HEK293 (cell line): ENCODE results near the gene IL1RAPL1.

ENCODE experiments used
- CTCF ChIA-PET: fragments of 350-600 bp; formaldehyde crosslinking; extraction: SDS; loops from one replicate; lab custom pipeline; 2021; ENCODE audit warnings: antibody characterized with exemption; lab: Yijun Ruan, JAX
- POLR2A ChIA-PET: fragments of 300-600 bp; formaldehyde crosslinking; extraction: SDS; loops from one replicate; lab custom pipeline; 2020; ENCODE audit warnings: antibody characterized with exemption, inconsistent platforms; lab: Yijun Ruan, JAX
- H3K27ac ChIP-seq: fragments of 200-500 bp; sonication (Bioruptor generic); 2 replicates; pipeline ENCODE4 v1.5.1; 2014; ENCODE audit warnings: low read depth, low read length, control low read depth, inconsistent platforms; ENCODE audit errors: extremely low read depth
- H3K36me3 ChIP-seq, 2 experiments: fragments of 200-500 bp in 1 of 2; sonication (Bioruptor generic) in 1 of 2; 1 replicate in 1 of 2; 2 replicates in 1 of 2; pipeline ENCODE4 v1.5.1; 2014 to 2017; ENCODE audit warnings: inconsistent platforms in 2 of 2, low read length in 2 of 2; ENCODE audit not compliant: control insufficient read depth in 2 of 2, insufficient read depth in 1 of 2
- H3K4me1 ChIP-seq: fragments of 200-500 bp; sonication (Bioruptor generic); 2 replicates; pipeline ENCODE4 v1.5.1; 2014; ENCODE audit warnings: mild to moderate bottlenecking, low read length, inconsistent platforms; ENCODE audit not compliant: control insufficient read depth, insufficient read depth
- H3K4me3 ChIP-seq: 2 replicates; pipeline ENCODE4 v1.5.1; 2011; ENCODE audit warnings: low read depth, mild to moderate bottlenecking, control low read depth, low read length, moderate library complexity
- H3K9me3 ChIP-seq: fragments of 200-500 bp; sonication (Bioruptor generic); 2 replicates; pipeline ENCODE4 v1.5.1; 2014; ENCODE audit warnings: low read depth, low read length, inconsistent platforms; ENCODE audit not compliant: control insufficient read depth, insufficient read depth
- GFI1B ChIP-seq: fragments of 450-650 bp; formaldehyde crosslinking; IDR thresholded peaks from 2 replicates; pipeline ENCODE4 v1.5.1; 2016; ENCODE audit warnings: missing biosample characterization, missing genetic modification characterization
- GLI4 ChIP-seq: fragments of 450-650 bp; formaldehyde crosslinking; IDR thresholded peaks from 2 replicates; pipeline ENCODE4 v1.5.1; 2016; ENCODE audit warnings: missing biosample characterization, missing genetic modification characterization
- INSM2 ChIP-seq: fragments of 450-650 bp; formaldehyde crosslinking; IDR thresholded peaks from 2 replicates; pipeline ENCODE4 v1.5.1; 2016; ENCODE audit warnings: missing biosample characterization, missing genetic modification characterization
- KLF10 ChIP-seq: fragments of 450-650 bp; IDR thresholded peaks from 2 replicates; pipeline ENCODE4 v1.5.1; 2018; ENCODE audit warnings: missing biosample characterization, mild to moderate bottlenecking, missing genetic modification characterization
- KLF9 ChIP-seq: fragments of 450-650 bp; formaldehyde crosslinking; IDR thresholded peaks from 2 replicates; pipeline ENCODE4 v1.5.1; 2016; ENCODE audit warnings: missing biosample characterization, missing genetic modification characterization, low read depth
- OVOL3 ChIP-seq: fragments of 450-650 bp; formaldehyde crosslinking; IDR thresholded peaks from 2 replicates; pipeline ENCODE4 v1.5.1; 2016; ENCODE audit warnings: missing biosample characterization, missing genetic modification characterization
- PRDM6 ChIP-seq: fragments of 450-650 bp; formaldehyde crosslinking; IDR thresholded peaks from 2 replicates; pipeline ENCODE4 v1.5.1; 2017; ENCODE audit warnings: missing biosample characterization, missing genetic modification characterization
- REPIN1 ChIP-seq: fragments of 450-650 bp; formaldehyde crosslinking; IDR thresholded peaks from 2 replicates; pipeline ENCODE4 v1.5.1; 2017; ENCODE audit warnings: missing biosample characterization, missing genetic modification characterization, low read depth
- SP7 ChIP-seq: fragments of 450-650 bp; formaldehyde crosslinking; IDR thresholded peaks from 2 replicates; pipeline ENCODE4 v1.5.1; 2016; ENCODE audit warnings: missing biosample characterization, missing genetic modification characterization
- ZFHX2 ChIP-seq: fragments of 450-650 bp; formaldehyde crosslinking; conservative IDR thresholded peaks from 2 replicates; pipeline ENCODE4 v1.5.1; 2016; ENCODE audit warnings: missing biosample characterization, missing genetic modification characterization
- ZFP41 ChIP-seq: fragments of 450-650 bp; formaldehyde crosslinking; IDR thresholded peaks from 2 replicates; pipeline ENCODE4 v1.5.1; 2016; ENCODE audit warnings: missing biosample characterization, missing genetic modification characterization, borderline replicate concordance
- ZNF121 ChIP-seq: fragments of 450-650 bp; formaldehyde crosslinking; IDR thresholded peaks from 2 replicates; pipeline ENCODE4 v1.5.1; 2016; ENCODE audit warnings: missing biosample characterization, missing genetic modification characterization
- ZNF174 ChIP-seq: fragments of 450-650 bp; formaldehyde crosslinking; IDR thresholded peaks from 2 replicates; pipeline ENCODE4 v1.5.0; 2017; ENCODE audit warnings: missing biosample characterization, mild to moderate bottlenecking, missing genetic modification characterization
- ZNF280C ChIP-seq: fragments of 450-650 bp; formaldehyde crosslinking; IDR thresholded peaks from 2 replicates; pipeline ENCODE4 v1.5.1; 2016; ENCODE audit warnings: missing biosample characterization, missing genetic modification characterization
- ZNF341 ChIP-seq: fragments of 450-650 bp; formaldehyde crosslinking; IDR thresholded peaks from 2 replicates; pipeline ENCODE4; 2016; ENCODE audit warnings: low read depth, missing biosample characterization, missing genetic modification characterization
- ZNF473 ChIP-seq: fragments of 450-650 bp; formaldehyde crosslinking; IDR thresholded peaks from 2 replicates; pipeline ENCODE4 v1.5.1; 2017; ENCODE audit warnings: missing biosample characterization, missing genetic modification characterization
- ZNF501 ChIP-seq: fragments of 450-650 bp; formaldehyde crosslinking; IDR thresholded peaks from 2 replicates; pipeline ENCODE4 v1.5.1; 2016; ENCODE audit warnings: missing biosample characterization, missing genetic modification characterization
- ZNF549 ChIP-seq: fragments of 450-650 bp; IDR thresholded peaks from 2 replicates; pipeline ENCODE4 v1.5.1; 2018; ENCODE audit warnings: missing biosample characterization, missing genetic modification characterization, mild to moderate bottlenecking, inconsistent platforms, moderate library complexity
- ZNF704 ChIP-seq: fragments of 450-650 bp; formaldehyde crosslinking; IDR thresholded peaks from 2 replicates; pipeline ENCODE4 v1.5.1; 2016; ENCODE audit warnings: missing biosample characterization, missing genetic modification characterization

Gene IL1RAPL1

GRCh38 chrX:28649541-28649940, 62.3 kb downstream of the IL1RAPL1 start:
- Histone ChIP-seq H3K27ac (no peak overlapping the region), H3K9me3 (no peaks in the 10 kb centered on the region), H3K4me1 (no peaks in the 10 kb centered on the region), H3K36me3 (no peaks in the 10 kb centered on the region), H3K4me3 (no peak overlapping the region)
- TF ChIP-seq INSM2, result no peak
- TF ChIP-seq SP7 (tag by site-specific recombination), result no peak
- TF ChIP-seq ZNF501 (tag by site-specific recombination), result no peak
- TF ChIP-seq ZFP41 (tag by site-specific recombination), result no peak
- ChIA-PET CTCF (no interaction called here), POLR2A (no interaction called here)

GRCh38 chrX:28651186-28651585, 63.9 kb downstream of the IL1RAPL1 start:
- CTCF ChIA-PET, result no interaction called here
- Histone ChIP-seq H3K4me1 (no peaks in the 10 kb centered on the region), H3K9me3 (no peaks in the 10 kb centered on the region), H3K27ac (no peak overlapping the region), H3K4me3 (no peak overlapping the region), H3K36me3 (no peaks in the 10 kb centered on the region)
- POLR2A ChIA-PET, result no interaction called here
- no peak for TF ChIP-seq REPIN1 (tag by site-specific recombination)
- no peak for TF ChIP-seq KLF10 (tag by site-specific recombination)
- TF ChIP-seq PRDM6 (tag by site-specific recombination), result no peak
- TF ChIP-seq ZNF121, result no peak
- no peak for TF ChIP-seq ZNF341 (tag by site-specific recombination)
- no peak for TF ChIP-seq GLI4 (tag by site-specific recombination)
- no peak for TF ChIP-seq ZNF549 (tag by site-specific recombination)
- no peak for TF ChIP-seq ZFHX2 (tag by site-specific recombination)
- TF ChIP-seq KLF9 (tag by site-specific recombination), result no peak
- TF ChIP-seq OVOL3 (tag by site-specific recombination), result no peak
- TF ChIP-seq GFI1B (tag by site-specific recombination), result no peak
- TF ChIP-seq ZNF174, result no peak
- no peak for TF ChIP-seq ZNF473 (tag by site-specific recombination)
- no peak for TF ChIP-seq ZNF704 (tag by site-specific recombination)
- TF ChIP-seq ZNF280C (tag by site-specific recombination), result no peak
